Peyer's patch (tissue), 4 donors: Measurements from ENCODE around the gene CYP8B1. TPM values are rescaled to one million over a fixed set of nuclear protein-coding genes. Genes with fewer than 3 reads are reported as not detected.
"Not testable (repeated sequence)": the region's sequence is repeated elsewhere in the genome, so short reads cannot be mapped to it uniquely, and the experiment has no call there.

Source experiments
- DNase-seq, 3 donors: peaks; one replicate each; pipeline ENCODE4 v3.0.0-alpha.2; 2017 to 2019
- H3K27ac ChIP-seq, 4 donors: fragments of 200-600 bp; sonication (generic); one replicate each; pipeline ENCODE4 v1.5.1; 2016 to 2019
- H3K27me3 ChIP-seq, 2 donors: fragments of 200-600 bp; sonication (generic); one replicate each; pipeline ENCODE4 v1.5.1; 2019
- H3K36me3 ChIP-seq, 3 donors: fragments of 200-600 bp; sonication (generic); one replicate each; pipeline ENCODE4 v1.5.1; 2016 to 2019
- H3K4me1 ChIP-seq, 4 donors: fragments of 200-600 bp; sonication (generic); one replicate each; pipeline ENCODE4 v1.5.1; 2016 to 2019
- H3K4me3 ChIP-seq, 4 donors: fragments of 200-600 bp; sonication (generic); 1 replicate in 3 of 4; 2 replicates in 1 of 4; pipeline ENCODE4 v1.5.1; 2016 to 2019; ENCODE audit warnings: mild to moderate bottlenecking in 1 of 4
- H3K9me3 ChIP-seq, 4 donors: fragments of 200-600 bp; sonication (generic); one replicate each; pipeline ENCODE4 v1.5.1; 2016 to 2019; ENCODE audit warnings: mild to moderate bottlenecking in 1 of 4
- POLR2A ChIP-seq, 2 donors: fragments of 450-650 bp; IDR thresholded peaks; one replicate each; pipeline ENCODE4 v1.5.1; 2017; ENCODE audit warnings: antibody characterized with exemption in 2 of 2, mild to moderate bottlenecking in 2 of 2, moderate library complexity in 2 of 2
- total RNA-seq, 4 donors: library from RNA; depleted of rRNA; stranded (reverse); fragments of >200 nt; gene quantifications; one replicate each; pipeline ENCODE4 v1.1.0, GENCODE V29; 2016
- TF ChIP-seq, protein P1 (sequence below), 6 experiments: fragments of 450-650 bp in 4 of 6; fragments of 200-600 bp in 2 of 6; sonication (generic) in 1 of 6; IDR thresholded peaks; one replicate each; pipeline ENCODE4 v1.5.1; 2017 to 2019; ENCODE audit warnings: antibody characterized with exemption in 6 of 6, mild to moderate bottlenecking in 3 of 6, moderate library complexity in 1 of 6

Gene CYP8B1
- total RNA-seq, 4 donors from 2014 or later: not detected

DNA sequence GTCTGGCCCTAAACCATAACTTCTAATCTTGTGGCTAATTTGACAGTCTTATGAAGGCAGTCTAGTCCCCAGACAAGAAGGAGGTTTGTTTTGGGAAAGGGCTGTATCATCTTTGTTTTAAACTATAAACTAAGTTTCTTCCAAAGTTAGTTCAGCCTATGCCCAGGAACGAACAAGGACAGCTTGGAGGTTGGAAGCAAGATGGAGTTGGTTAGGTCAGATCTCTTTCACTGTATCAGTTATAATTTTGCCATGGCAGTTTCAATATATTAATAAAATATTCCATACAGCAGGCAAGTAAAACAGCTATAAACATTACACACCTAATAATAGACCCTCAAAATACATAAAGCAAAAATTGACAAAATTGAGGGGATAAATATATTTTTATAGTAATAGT is 17.1 kb upstream of the CYP8B1 start:
- H3K4me3 ChIP-seq: no peak overlapping the region
- TF ChIP-seq, protein P1, sequence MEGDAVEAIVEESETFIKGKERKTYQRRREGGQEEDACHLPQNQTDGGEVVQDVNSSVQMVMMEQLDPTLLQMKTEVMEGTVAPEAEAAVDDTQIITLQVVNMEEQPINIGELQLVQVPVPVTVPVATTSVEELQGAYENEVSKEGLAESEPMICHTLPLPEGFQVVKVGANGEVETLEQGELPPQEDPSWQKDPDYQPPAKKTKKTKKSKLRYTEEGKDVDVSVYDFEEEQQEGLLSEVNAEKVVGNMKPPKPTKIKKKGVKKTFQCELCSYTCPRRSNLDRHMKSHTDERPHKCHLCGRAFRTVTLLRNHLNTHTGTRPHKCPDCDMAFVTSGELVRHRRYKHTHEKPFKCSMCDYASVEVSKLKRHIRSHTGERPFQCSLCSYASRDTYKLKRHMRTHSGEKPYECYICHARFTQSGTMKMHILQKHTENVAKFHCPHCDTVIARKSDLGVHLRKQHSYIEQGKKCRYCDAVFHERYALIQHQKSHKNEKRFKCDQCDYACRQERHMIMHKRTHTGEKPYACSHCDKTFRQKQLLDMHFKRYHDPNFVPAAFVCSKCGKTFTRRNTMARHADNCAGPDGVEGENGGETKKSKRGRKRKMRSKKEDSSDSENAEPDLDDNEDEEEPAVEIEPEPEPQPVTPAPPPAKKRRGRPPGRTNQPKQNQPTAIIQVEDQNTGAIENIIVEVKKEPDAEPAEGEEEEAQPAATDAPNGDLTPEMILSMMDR (IDR thresholded peaks at IDR 0.05): no peak
- no peak for TF ChIP-seq POLR2A (IDR thresholded peaks at IDR 0.05)
- no peak for DNase-seq

GRCh38 chr3:42892169-42892568 is 16.5 kb upstream of the CYP8B1 start:
- DNase-seq: no peak
- no peak overlapping the region for H3K27ac ChIP-seq
- no peaks in the 10 kb centered on the region for H3K9me3 ChIP-seq
- H3K4me1 ChIP-seq: no peaks in the 10 kb centered on the region
- no peak overlapping the region for H3K4me3 ChIP-seq
- H3K27me3 ChIP-seq: no peaks in the 10 kb centered on the region
- TF ChIP-seq POLR2A (IDR thresholded peaks at IDR 0.05): no peak
- TF ChIP-seq, protein P1 (IDR thresholded peaks at IDR 0.05): no peak
- no peaks in the 10 kb centered on the region for H3K36me3 ChIP-seq

More for the DNA sequence above, 17.1 kb upstream of the CYP8B1 start:
- Histone ChIP-seq H3K4me1 (no peaks in the 10 kb centered on the region), H3K36me3 (no peaks in the 10 kb centered on the region), H3K27me3 (no peaks in the 10 kb centered on the region), H3K9me3 (no peaks in the 10 kb centered on the region), H3K27ac (no peak overlapping the region)

DNA sequence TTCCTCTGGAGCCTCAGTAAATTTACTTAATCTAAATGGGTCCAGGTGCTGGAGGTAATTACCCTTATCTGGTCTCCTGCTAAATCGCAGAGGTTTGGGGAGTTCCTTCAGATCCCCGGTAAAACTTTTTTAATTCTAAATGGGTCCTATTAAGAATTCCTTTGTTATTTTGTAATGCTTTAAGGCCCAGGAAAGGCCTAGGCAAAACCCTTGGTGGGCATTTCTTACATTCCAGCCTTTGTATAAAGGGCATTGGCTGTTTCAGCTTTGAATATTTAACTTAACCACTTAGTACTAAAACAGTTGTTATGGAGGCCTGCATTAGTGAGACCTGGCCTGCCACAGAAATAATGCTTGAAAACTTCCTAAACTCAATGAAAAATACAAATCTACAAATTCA is 15.4 kb upstream of the CYP8B1 start:
- TF ChIP-seq POLR2A (IDR thresholded peaks at IDR 0.05): no peak
- TF ChIP-seq, protein P1 (IDR thresholded peaks at IDR 0.05): no peak

DNA sequence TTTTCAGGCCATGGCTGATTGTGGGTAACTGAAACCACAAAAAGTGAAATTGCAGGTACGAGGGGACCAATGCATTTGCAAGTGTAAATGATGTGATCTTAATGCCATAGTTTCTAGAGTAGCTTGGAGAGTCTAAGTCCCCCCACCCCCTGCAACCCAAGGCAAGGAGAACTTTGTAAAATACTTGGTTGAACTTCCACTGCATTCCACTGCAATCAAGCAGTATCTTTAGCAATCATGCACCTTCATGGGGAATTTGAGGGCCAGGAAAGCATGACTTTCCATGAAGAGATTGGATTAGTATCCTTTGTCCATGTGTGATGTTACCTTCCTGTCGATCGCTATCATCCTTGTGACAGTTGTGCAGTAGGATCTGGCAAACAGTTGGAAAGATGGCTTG is 11.4 kb upstream of the CYP8B1 start:
- Histone ChIP-seq H3K4me3 (no peak overlapping the region), H3K27me3 (no peaks in the 10 kb centered on the region), H3K4me1 (no peaks in the 10 kb centered on the region), H3K9me3 (no peaks in the 10 kb centered on the region), H3K27ac (no peak overlapping the region), H3K36me3 (no peaks in the 10 kb centered on the region)
- TF ChIP-seq, protein P1 (IDR thresholded peaks at IDR 0.05): no peak
- no peak for TF ChIP-seq POLR2A (IDR thresholded peaks at IDR 0.05)
- DNase-seq: no peak

More for the DNA sequence above, 15.4 kb upstream of the CYP8B1 start:
- Histone ChIP-seq H3K27ac (no peak overlapping the region), H3K36me3 (no peaks in the 10 kb centered on the region), H3K9me3 (no peaks in the 10 kb centered on the region), H3K4me1 (no peaks in the 10 kb centered on the region), H3K4me3 (no peak overlapping the region), H3K27me3 (no peaks in the 10 kb centered on the region)
- no peak for DNase-seq

DNA sequence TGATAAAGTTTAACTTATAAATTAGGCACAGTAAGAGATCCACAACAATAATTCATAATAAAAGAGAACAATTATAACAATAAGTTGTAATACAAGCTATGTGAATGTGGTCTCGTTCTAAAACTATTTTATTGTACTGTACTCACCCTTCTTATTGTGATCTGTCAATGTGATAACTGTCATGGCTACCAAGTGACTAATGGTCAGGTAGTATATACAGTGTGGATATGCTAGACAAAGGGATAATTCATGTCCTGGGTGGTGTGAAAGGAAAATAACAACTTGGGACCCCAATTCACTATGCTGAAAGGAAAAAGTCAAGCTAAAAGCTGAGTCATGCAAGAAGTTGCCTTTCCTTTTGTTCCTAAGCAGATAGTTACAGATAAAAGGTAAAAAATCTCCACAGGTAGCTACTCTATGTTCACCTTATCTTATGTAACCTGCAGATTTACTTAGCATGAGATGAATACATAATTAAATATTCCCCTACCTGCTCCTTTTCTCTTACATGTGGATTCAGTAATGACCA is 10.7 kb upstream of the CYP8B1 start:
- no peak for DNase-seq
- Histone ChIP-seq H3K4me1 (peaks cover 0 to 1% (median 0%) of the 10 kb centered on the region in 4 donors), H3K27me3 (no peaks in the 10 kb centered on the region), H3K9me3 (no peaks in the 10 kb centered on the region), H3K36me3 (no peaks in the 10 kb centered on the region), H3K4me3 (no peak overlapping the region), H3K27ac (no peak overlapping the region)
- TF ChIP-seq, protein P1 (IDR thresholded peaks at IDR 0.05): no peak
- no peak for TF ChIP-seq POLR2A (IDR thresholded peaks at IDR 0.05)

DNA sequence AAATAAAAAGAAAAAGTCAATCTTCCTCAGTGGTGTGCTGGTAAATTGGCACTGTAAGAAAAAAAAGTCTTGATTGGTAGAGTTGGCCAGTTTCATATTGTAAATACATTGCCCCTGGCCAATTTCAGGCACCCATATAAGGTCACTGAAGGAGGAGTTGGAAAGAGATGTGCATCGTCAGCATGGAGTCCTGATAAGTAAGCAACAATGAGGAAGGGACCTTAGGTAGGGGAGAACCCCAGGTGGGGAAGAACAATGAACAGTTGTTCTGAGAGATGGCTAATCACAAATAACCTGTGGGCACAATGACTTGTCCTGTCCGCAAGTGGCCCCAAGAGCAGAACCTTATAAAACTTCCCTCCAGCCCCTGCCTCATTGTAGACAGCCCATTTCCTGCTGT is 8.6 kb upstream of the CYP8B1 start:
- TF ChIP-seq, protein P1 (IDR thresholded peaks at IDR 0.05): no peak
- TF ChIP-seq POLR2A (IDR thresholded peaks at IDR 0.05): no peak
- no peak for DNase-seq
- H3K27me3 ChIP-seq: no peaks in the 10 kb centered on the region
- no peak overlapping the region for H3K27ac ChIP-seq
- peaks cover 0 to 5% (median 0%) of the 10 kb centered on the region in 4 donors for H3K4me1 ChIP-seq
- no peaks in the 10 kb centered on the region for H3K9me3 ChIP-seq
- no peaks in the 10 kb centered on the region for H3K36me3 ChIP-seq
- no peak overlapping the region for H3K4me3 ChIP-seq

DNA sequence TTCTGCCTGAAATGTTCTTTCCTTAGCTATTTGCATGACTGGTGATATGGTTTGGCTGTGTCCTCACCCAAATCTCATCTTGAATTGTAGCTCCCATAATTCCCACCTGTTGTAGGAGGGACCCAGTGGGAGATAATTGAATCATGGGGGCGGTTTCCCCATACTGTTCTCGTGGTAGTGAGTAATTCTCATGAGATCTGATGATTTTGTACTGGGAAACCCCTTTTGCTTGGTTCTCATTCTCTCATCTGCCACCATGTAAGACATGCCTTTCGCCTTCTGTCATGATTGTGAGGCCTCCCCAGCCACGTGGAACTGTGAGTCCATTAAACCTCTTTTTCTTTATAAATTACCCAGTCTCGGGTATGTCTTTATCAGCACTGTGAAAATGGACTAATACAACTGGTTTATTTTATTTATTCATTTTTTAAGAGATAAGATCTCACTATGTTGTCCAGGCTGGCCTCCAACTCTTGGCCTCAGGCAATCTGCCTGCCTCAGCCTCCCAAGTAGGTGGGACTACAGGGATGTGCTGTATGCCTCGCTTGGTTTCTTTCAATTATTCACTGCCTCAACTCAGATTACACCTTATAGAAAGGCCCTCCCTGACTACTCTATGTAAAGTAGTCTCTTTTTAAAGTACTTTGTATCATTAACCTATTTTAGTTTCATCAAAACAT is 7.7 kb upstream of the CYP8B1 start:
- H3K4me1 ChIP-seq, H3K36me3 ChIP-seq, DNase-seq, H3K27me3 ChIP-seq, H3K27ac ChIP-seq, H3K9me3 ChIP-seq, H3K4me3 ChIP-seq: not testable (repeated sequence)
